Measurements from ENCODE around the gene OR2D3.

DNA sequence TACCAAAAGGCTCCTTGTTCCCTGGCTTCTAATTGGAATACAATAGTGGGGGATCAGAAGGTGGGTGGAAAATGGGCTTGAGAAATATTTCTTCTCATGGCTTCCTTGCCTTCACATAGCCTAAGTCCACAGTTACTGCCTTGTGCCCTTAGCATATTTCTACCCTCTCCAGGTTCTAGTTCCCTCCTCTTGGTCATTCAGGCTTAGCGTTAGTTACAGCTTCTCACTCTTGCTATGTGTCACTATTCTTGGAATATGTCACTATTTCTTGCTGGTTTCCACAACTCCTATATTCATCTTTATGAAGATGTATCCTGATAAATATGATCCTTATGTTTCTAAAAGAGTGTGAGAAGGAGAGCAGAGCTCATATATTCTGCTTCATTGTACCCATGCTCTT is 31.0 kb upstream of the OR2D3 start:
- TF ChIP-seq CTCF (conservative IDR thresholded peaks at IDR 0.05; ENCODE audit: low read length) (no peak), EZH2phosphoT487 (IDR thresholded peaks at IDR 0.05; ENCODE audit: borderline replicate concordance, low read depth, low read length) (no peak)

All from OCI-LY7 (cell line).